ENCODE results near the gene ZNF467.
A peak's percentile ranks its signal among the peaks of the same experiment; 100 is the strongest.

ZNF467 gene

GRCh38 chr7:149742075-149742701, 31.2 kb downstream of the ZNF467 start:
- peak; percentile 68 to 77 for DNase-seq

GRCh38 chr7:149741629-149742028, 31.8 kb downstream of the ZNF467 start:
- DNase-seq = no peak

GRCh38 chr7:149736478-149737360, 36.7 kb downstream of the ZNF467 start:
- DNase-seq = no peak

GRCh38 chr7:149735779-149736477, 37.5 kb downstream of the ZNF467 start:
- DNase-seq = no peak

- DNase-seq = no peak
These were observed 38.2 kb downstream of the ZNF467 start for GRCh38 chr7:149735181-149735602.

- DNase-seq = no peak
These were observed 38.7 kb downstream of the ZNF467 start for GRCh38 chr7:149734791-149735075.

GRCh38 chr7:149733924-149734790, 39.2 kb downstream of the ZNF467 start:
- no peak for DNase-seq

GRCh38 chr7:149733131-149733923, 40.1 kb downstream of the ZNF467 start:
- no peak for DNase-seq

- no peak for DNase-seq
These were observed 40.8 kb downstream of the ZNF467 start for GRCh38 chr7:149732611-149733010.

GRCh38 chr7:149732111-149732561, 41.3 kb downstream of the ZNF467 start:
- no peak for DNase-seq

- no peak for DNase-seq
These were observed 42.0 kb downstream of the ZNF467 start for GRCh38 chr7:149731207-149731955.

- no peak for DNase-seq
These were observed 43.2 kb downstream of the ZNF467 start for GRCh38 chr7:149729983-149730801.

GRCh38 chr7:149729586-149729982, 43.8 kb downstream of the ZNF467 start:
- DNase-seq = no peak

GRCh38 chr7:149728491-149729375, 44.7 kb downstream of the ZNF467 start:
- no peak for DNase-seq

GRCh38 chr7:149727899-149728476, 45.4 kb downstream of the ZNF467 start:
- no peak for DNase-seq

GRCh38 chr7:149727053-149727898, 46.1 kb downstream of the ZNF467 start:
- DNase-seq = no peak

- no peak for DNase-seq
These were observed 47.5 kb downstream of the ZNF467 start for GRCh38 chr7:149725916-149726315.

- DNase-seq = no peak
These were observed 48.0 kb downstream of the ZNF467 start for GRCh38 chr7:149725426-149725821.
